ENCODE measurements around the gene FAM20B.
"Not testable (repeated sequence)": the region's sequence is repeated elsewhere in the genome, so short reads cannot be mapped to it uniquely, and the experiment has no call there.

FAM20B gene

GRCh38 chr1:179023946-179024650 is 1.6 kb upstream of the FAM20B start:
- DNase-seq (ENCODE audit: low read depth, low spot score): no peak

DNA sequence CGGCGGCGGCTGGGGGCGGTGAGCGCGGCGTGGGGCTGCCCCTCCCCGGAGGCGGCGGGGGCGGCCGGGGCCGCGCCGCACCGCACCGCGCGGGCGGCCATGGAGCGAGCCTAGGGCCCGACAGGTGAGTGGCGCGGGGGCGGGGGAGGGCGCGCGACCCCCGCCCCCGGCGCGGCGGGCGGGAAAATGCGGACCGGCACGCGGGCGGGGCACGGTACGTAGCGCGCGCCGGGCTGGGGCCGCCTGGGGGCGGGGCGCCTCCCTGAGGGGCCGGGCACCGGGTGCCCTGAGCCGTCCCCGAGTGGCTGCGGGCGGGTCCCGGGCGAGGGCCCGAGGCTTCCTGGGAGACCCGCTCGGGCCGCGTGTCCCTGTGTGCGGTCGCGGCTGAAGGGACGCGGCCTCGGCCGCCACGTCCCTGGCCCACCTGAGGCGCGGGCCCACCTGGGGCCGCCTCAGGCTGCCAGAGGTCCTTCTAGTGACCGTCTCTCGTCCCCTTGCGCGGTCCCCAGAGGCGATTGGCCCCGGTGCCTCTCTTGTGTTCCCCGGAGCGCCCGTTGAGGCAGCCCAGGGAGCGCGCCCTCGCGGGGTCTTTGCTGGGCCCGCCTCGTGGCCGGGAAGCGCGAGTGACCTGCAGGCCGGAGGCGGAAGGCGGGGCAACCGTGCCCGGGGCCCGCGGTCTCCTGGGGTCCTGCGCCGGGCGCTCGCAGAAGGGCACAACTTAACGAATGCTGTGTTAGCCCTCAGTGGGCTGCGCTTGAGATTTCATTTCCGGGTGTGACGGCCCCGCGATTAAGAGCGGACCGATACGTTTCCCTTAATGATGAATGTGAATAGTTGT is 500 bp downstream of the FAM20B start:
- peak; percentile 74 for DNase-seq (ENCODE audit: low read depth, low spot score)

- DNase-seq (ENCODE audit: low read depth, low spot score): no peak
Measured at GRCh38 chr1:179026813-179027669, 1.3 kb downstream of the FAM20B start.

DNA sequence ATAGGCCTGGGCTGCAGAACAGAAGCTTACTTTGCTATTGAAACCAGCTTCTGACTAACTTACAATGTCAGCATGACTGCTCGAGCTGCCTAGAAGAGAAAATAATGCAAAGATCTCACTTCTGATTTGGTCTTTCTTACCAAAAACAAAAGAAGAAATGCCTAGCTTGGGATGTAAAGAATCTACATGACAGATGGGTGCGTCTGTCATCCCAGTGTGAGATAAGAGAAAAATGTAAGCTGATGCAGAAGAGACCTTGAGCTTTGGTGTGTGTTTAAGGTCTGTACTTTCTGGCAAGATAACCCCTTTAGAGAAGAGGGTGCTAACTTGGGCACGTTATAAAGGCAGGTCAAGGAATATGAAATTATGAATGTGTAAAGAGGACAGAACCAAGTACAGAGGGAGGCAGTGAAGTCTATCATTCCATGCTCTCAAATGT is 3.6 kb downstream of the FAM20B start:
- DNase-seq (ENCODE audit: low read depth, low spot score): peak; percentile 11

- DNase-seq (ENCODE audit: low read depth, low spot score): no peak
Measured at GRCh38 chr1:179030130-179030529, 4.4 kb downstream of the FAM20B start.

GRCh38 chr1:179030683-179031082 is 5.0 kb downstream of the FAM20B start:
- no peak for DNase-seq (ENCODE audit: low read depth, low spot score)

DNA sequence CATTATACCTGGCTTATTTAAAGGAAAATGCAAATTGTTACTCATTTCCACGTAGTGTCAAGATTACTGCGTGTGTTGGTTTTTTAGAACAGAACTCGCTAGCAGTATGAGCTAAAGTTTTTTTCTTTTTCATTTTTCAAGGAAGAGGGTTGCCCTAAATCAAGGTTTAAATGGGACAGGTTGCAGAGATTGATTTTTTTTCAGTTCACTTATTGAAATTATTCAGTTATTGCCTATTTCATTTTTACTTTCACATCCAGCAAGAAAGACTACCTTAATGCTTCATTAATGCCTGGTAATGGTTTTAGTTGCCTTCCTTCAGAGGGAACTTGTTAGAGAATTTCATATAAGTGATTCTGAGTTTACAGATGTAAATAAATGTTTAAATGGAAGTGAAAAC is 5.6 kb downstream of the FAM20B start:
- DNase-seq (ENCODE audit: low read depth, low spot score): no peak

DNA sequence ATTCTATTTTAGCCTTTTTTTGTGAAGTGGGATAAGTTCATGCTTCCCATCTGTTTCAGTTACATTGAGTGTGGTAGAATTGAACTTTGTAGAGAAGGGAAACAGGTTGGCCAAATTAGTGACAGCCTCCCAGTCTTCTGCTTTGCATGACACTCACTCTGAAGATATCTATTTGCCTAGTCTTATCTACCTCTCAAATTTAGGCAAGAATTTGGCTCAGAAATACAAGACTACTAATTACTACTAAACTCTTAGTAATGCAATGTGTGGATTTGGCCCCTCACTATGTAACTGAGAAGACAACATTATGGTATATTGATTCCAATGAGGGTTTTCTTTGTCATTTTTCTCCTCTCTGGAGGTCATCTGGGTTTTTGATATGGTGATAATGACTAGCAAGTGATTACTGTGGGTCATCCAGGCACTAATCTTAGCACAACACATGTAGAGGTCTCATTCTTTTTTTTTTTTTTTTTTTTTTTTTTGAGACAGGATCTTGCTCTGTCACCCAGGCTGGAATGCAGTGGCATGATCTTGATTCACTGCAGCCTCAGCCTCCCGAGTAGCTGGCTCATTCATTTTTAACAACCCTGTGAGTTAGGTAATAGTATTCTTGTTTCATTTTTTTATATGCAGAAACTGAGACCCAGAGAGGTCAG is 6.3 kb downstream of the FAM20B start:
- DNase-seq (ENCODE audit: low read depth, low spot score): no peak

DNA sequence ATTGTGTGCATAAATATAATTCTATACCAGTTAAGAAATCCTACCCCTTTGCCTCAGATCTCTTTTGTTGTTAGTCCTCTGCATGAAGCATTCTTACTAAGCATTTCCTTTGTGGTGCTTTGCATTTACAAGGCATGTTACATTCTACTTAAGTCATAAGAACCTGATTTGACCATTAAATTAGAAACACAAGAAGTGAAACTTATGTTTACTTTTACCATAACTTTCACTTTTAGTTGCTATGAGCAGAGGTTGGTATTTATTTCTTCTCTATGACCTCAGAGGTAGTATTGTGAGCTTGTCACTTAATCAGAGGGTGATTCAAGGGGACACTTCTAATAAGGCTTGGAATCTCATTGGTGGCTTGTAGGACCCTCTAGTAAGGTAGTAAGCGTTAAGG is 9.0 kb downstream of the FAM20B start:
- no peak for DNase-seq (ENCODE audit: low read depth, low spot score)

DNA sequence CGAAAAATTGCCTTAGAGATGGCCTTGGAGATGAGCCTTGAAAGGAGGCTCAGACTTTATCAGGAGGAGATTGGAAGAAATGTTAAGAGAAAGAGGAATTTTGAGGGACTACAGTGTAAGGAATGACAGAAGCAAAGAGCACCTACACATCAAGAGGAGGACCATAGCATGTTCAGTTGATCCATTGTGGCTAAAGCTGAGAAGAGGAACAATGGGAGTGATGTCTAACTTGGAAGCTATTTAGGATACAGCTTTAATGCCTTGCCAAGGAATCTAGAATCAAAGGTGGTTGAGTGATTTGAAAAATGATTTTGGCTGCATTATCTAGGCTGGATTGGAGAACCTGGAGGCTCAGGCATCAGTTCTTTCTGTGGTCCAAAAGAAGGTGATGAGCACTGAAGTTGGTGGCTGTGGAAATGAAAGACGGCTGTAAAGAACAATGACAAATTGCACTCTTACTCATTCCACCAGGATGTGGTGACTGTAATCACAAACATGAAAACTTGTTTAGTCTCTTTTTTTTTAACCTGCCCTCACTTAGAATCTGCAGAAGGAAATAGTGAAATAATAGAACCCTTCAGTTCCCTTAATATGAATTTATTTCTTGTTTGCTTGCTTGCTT is 11.3 kb downstream of the FAM20B start:
- DNase-seq (ENCODE audit: low read depth, low spot score): no peak

DNA sequence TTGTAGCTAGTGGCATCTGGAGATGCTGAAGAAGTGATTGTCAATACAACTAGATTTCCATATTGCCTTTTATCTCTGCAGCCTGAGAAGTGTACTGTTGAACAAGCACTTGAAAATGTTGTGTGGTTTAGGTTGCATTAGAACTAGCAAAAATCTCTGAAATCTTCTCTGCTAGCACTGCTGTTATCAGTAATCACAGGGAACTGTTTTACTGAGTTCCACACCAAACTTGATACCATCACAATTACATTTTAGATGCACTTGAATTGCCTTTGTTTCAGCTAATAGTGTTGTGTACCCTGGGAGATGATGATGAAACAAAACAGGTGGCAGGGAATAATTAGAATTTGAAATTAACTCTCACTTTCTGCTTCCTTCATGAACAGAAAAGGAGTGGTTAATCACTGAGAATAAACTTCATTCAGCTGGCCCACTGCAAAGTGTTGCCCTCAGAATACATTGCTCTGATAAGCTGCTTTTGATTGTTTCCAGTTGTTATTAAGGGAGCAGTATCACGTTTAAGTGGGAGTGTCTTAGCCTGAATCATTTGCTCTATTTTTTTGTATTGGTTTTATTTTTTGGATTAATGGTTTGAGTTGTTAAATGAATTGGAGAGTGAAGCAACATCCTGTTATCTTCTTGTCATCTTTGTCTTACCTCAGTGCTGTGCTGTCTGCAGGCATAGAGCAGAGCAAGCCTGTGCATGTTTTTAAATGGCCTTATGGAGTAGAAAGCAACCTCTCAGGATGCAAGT is 13.0 kb downstream of the FAM20B start:
- no peak for DNase-seq (ENCODE audit: low read depth, low spot score)

- not testable (repeated sequence) for DNase-seq (ENCODE audit: low read depth, low spot score)
Measured at GRCh38 chr1:179039502-179040174, 13.9 kb downstream of the FAM20B start.

DNA sequence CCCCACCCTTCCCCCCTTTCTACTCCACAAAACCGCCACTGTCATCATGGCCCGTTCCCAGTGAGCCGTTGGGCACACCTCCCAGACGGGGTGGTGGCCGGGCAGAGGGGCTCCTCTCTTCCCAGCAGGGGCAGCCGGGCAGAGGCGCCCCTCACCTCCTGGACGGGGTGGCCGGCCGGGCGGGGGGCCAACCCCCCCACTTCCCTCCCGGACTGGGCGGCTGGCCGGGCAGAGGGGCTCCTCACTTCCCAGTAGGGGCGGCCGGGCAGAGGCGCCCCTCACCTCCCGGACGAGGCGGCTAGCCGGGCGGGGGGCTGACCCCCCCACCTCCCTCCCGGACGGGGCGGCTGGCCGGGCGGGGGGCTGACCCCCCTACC is 14.5 kb downstream of the FAM20B start:
- not testable (repeated sequence) for DNase-seq (ENCODE audit: low read depth, low spot score)

DNA sequence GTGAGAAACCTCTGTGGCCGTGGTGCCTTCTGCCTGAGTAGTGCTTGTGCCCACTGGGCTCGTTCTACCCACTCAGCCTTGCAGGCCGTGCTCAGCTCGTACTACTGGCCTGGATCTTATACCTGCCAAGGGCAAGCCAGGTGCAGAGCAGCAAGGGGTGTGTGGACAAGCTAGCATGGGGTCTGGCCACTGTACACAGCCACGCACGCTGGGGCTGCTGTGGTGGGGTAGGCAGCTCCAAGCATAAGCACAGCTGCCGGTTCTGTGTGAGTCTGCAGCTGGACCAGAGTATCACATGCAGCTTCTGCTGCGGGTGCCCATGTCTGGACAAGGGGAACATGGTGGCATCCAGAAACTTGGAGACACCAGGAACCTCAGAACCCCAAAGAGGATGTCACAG is 16.4 kb downstream of the FAM20B start:
- no peak for DNase-seq (ENCODE audit: low read depth, low spot score)

- DNase-seq (ENCODE audit: low read depth, low spot score): no peak
Measured at GRCh38 chr1:179042700-179043099, 17.0 kb downstream of the FAM20B start.

DNA sequence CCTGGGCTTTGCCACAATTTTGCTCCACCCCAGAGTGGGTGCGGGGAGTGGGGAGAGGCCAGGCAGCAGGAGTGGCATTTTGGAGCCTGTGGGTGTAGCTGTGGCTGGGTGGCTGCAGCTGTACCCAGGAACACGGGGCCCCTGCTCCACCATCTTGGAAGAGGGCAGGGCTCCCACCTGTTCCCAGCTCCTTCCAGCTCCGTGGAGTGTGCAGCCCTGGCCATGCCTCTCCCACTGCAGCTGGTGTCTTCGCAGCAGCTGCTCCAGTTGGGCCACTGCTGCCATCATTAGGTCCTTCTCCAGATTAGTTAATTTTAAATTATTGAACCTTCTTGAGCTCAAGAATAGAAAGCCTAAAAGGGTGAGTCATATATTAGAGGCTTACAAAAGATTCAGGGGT is 17.6 kb downstream of the FAM20B start:
- DNase-seq (ENCODE audit: low read depth, low spot score): no peak

DNA sequence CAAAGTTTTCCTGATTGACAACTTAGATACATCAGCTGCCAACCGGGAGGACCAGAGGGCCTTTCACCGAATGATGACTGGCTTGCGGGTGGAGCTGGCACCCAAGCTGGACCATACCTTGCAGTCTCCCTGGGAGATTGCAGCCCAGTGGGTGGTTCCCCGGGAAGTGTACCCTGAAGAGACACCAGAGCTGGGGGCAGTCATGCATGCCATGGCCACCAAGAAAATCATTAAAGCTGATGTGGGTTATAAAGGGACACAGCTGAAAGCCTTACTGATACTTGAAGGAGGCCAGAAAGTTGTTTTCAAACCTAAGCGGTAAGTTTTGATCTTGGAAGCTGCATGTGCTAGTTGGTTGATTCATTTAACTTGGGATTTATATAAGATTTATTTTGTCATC is 18.2 kb downstream of the FAM20B start:
- no peak for DNase-seq (ENCODE audit: low read depth, low spot score)

GRCh38 chr1:179046808-179047635 is 21.3 kb downstream of the FAM20B start:
- no peak for DNase-seq (ENCODE audit: low read depth, low spot score)

DNA sequence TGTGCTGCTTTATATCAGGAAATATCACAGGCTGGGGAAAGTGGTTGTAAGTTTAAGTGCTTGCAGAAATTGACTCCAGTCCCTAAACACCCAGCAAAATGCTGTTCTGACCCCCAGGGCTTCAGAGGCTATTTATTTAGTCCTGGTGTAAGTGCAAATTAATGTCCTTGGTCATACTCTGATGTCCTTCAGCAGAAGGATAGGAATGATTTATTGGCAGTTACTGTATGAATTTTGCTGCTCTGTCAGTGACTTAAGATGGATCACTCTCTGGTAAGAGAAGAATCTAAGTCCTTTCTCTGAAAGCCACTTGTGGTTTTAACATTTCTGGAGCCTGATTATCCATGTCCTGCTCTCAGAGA is 21.9 kb downstream of the FAM20B start:
- DNase-seq (ENCODE audit: low read depth, low spot score): no peak

Measured in ELF-1 (cell line).